ENCODE data around the gene CD34.

The CD34 gene

DNA sequence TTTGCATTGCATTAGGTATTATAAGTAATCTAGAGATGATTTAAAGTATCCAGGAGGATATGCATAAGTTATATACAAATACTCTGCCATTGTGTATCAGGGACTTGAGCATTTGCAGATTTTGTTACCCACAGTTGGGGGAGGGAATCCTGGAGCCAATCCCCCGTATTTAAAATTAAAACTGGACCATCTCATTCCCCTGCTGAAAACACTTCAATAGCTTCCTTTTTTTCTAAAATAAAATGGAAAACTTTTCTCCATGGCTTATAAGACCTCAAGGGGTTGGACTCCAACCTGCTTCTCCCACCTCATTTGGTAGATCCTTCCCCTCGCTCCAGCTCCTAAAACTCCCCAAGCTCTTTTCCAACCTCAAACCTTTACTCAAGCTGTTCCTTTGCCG, 10.4 kb upstream of the CD34 start (continued):
- TF ChIP-seq, protein P1, sequence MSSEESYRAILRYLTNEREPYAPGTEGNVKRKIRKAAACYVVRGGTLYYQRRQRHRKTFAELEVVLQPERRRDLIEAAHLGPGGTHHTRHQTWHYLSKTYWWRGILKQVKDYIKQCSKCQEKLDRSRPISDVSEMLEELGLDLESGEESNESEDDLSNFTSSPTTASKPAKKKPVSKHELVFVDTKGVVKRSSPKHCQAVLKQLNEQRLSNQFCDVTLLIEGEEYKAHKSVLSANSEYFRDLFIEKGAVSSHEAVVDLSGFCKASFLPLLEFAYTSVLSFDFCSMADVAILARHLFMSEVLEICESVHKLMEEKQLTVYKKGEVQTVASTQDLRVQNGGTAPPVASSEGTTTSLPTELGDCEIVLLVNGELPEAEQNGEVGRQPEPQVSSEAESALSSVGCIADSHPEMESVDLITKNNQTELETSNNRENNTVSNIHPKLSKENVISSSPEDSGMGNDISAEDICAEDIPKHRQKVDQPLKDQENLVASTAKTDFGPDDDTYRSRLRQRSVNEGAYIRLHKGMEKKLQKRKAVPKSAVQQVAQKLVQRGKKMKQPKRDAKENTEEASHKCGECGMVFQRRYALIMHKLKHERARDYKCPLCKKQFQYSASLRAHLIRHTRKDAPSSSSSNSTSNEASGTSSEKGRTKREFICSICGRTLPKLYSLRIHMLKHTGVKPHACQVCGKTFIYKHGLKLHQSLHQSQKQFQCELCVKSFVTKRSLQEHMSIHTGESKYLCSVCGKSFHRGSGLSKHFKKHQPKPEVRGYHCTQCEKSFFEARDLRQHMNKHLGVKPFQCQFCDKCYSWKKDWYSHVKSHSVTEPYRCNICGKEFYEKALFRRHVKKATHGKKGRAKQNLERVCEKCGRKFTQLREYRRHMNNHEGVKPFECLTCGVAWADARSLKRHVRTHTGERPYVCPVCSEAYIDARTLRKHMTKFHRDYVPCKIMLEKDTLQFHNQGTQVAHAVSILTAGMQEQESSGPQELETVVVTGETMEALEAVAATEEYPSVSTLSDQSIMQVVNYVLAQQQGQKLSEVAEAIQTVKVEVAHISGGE (tag by site-specific recombination; conservative IDR thresholded peaks at IDR 0.05; ENCODE audit: low read depth): no peak
- TF ChIP-seq KLF9 (tag by site-specific recombination; IDR thresholded peaks at IDR 0.05; ENCODE audit: low read depth): no peak
- no peak for TF ChIP-seq SETDB1 (IDR thresholded peaks at IDR 0.05; ENCODE audit: insufficient read length, low read length)
- TF ChIP-seq ZNF223 (tag by site-specific recombination; IDR thresholded peaks at IDR 0.05): no peak
- TF ChIP-seq AEBP2 (tag by site-specific recombination; IDR thresholded peaks at IDR 0.05; ENCODE audit: borderline replicate concordance): no peak
- TF ChIP-seq OVOL3 (tag by site-specific recombination; IDR thresholded peaks at IDR 0.05): no peak
- no peak for TF ChIP-seq ZNF660 (tag by site-specific recombination; IDR thresholded peaks at IDR 0.05)
- TF ChIP-seq ZNF670 (tag by site-specific recombination; IDR thresholded peaks at IDR 0.05; ENCODE audit: low read depth): no peak
- TF ChIP-seq ZNF48 (tag by site-specific recombination; IDR thresholded peaks at IDR 0.05): no peak
- no peak for TF ChIP-seq ZNF426 (tag by site-specific recombination; IDR thresholded peaks at IDR 0.05)

DNA sequence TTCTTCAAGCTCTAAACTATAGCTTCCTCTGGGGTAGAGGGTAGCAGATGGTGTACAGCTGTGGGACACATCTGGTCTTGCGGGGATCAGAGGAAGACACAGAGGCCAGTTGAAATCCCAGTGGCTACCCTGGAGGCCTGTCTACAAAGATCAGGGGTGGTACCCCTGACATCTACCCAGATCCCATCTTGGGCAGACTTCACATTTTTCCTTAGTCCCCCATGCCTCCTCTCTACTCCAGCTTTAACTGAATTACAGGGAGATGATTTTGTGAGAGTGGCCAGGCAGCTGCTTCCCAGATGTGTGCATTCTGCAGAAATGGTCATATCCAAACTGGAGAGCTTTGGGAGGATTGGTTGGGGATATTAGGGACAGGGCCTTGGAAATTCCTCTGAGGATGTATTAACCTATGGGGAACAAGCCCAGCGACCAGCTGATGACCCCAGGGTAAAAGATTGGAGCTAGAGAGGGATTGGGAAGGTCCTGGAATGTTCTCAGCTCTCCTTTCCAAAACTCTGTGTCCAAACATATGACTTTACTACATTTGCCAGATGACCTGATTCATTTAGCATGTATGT, 9.6 kb upstream of the CD34 start:
- CTCF ChIA-PET: interaction anchor here (1.3 kb wide), 1 partner anchor 35 kb away, joined by 5 read pairs; no protein-coding TSS in a partner anchor

More for the DNA sequence above, 9.6 kb upstream of the CD34 start:
- Histone ChIP-seq H3K36me3 (ENCODE audit: control insufficient read depth in 2 of 2, insufficient read depth in 1 of 2, low read length in 2 of 2) (no peaks in the 10 kb centered on the region), H3K4me3 (ENCODE audit: low read depth, low read length) (no peak overlapping the region), H3K4me1 (ENCODE audit: control insufficient read depth, insufficient read depth, low read length) (no peaks in the 10 kb centered on the region), H3K27ac (ENCODE audit: extremely low read depth, low read depth, low read length) (no peak overlapping the region), H3K9me3 (ENCODE audit: control insufficient read depth, insufficient read depth, low read depth, low read length) (no peaks in the 10 kb centered on the region)
- POLR2A ChIA-PET: no interaction called here
- TF ChIP-seq GLIS2 (tag by site-specific recombination; IDR thresholded peaks at IDR 0.05) (no peak), ZNF174 (tag by site-specific recombination; IDR thresholded peaks at IDR 0.05) (no peak), ZNF692 (tag by site-specific recombination; IDR thresholded peaks at IDR 0.05) (no peak), ZNF416 (tag by site-specific recombination; IDR thresholded peaks at IDR 0.05) (no peak), ZNF175 (tag by site-specific recombination; IDR thresholded peaks at IDR 0.05) (no peak), ZNF660 (tag by site-specific recombination; IDR thresholded peaks at IDR 0.05) (no peak), ZNF223 (tag by site-specific recombination; IDR thresholded peaks at IDR 0.05) (no peak), ZSCAN23 (tag by site-specific recombination; IDR thresholded peaks at IDR 0.05) (no peak), ZBTB21 (tag by site-specific recombination; IDR thresholded peaks at IDR 0.05) (no peak), YY1 (tag by site-specific recombination; IDR thresholded peaks at IDR 0.05) (no peak), KLF7 (tag by site-specific recombination; IDR thresholded peaks at IDR 0.05; ENCODE audit: borderline replicate concordance) (no peak), ZNF76 (tag by site-specific recombination; IDR thresholded peaks at IDR 0.05; ENCODE audit: borderline replicate concordance, low read depth) (no peak), KLF16 (tag by site-specific recombination; IDR thresholded peaks at IDR 0.05) (no peak), ZNF354C (tag by site-specific recombination; IDR thresholded peaks at IDR 0.05; ENCODE audit: borderline replicate concordance, low read depth) (no peak), HOXA7 (CRISPR knock-in tag; IDR thresholded peaks at IDR 0.05; ENCODE audit: borderline replicate concordance) (no peak), GLI2 (tag by site-specific recombination; IDR thresholded peaks at IDR 0.05; ENCODE audit: borderline replicate concordance, low read depth) (no peak), ZEB2 (tag by site-specific recombination; IDR thresholded peaks at IDR 0.05) (no peak)
- TF ChIP-seq, protein P2, sequence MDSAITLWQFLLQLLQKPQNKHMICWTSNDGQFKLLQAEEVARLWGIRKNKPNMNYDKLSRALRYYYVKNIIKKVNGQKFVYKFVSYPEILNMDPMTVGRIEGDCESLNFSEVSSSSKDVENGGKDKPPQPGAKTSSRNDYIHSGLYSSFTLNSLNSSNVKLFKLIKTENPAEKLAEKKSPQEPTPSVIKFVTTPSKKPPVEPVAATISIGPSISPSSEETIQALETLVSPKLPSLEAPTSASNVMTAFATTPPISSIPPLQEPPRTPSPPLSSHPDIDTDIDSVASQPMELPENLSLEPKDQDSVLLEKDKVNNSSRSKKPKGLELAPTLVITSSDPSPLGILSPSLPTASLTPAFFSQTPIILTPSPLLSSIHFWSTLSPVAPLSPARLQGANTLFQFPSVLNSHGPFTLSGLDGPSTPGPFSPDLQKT (IDR thresholded peaks at IDR 0.05; ENCODE audit: borderline replicate concordance, low read depth, low read length): no peak
- TF ChIP-seq, protein P3, sequence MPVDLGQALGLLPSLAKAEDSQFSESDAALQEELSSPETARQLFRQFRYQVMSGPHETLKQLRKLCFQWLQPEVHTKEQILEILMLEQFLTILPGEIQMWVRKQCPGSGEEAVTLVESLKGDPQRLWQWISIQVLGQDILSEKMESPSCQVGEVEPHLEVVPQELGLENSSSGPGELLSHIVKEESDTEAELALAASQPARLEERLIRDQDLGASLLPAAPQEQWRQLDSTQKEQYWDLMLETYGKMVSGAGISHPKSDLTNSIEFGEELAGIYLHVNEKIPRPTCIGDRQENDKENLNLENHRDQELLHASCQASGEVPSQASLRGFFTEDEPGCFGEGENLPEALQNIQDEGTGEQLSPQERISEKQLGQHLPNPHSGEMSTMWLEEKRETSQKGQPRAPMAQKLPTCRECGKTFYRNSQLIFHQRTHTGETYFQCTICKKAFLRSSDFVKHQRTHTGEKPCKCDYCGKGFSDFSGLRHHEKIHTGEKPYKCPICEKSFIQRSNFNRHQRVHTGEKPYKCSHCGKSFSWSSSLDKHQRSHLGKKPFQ (tag by site-specific recombination; IDR thresholded peaks at IDR 0.05): no peak

All from HEK293 (cell line).